Measurements from ENCODE around the gene TMEM259.

DNA sequence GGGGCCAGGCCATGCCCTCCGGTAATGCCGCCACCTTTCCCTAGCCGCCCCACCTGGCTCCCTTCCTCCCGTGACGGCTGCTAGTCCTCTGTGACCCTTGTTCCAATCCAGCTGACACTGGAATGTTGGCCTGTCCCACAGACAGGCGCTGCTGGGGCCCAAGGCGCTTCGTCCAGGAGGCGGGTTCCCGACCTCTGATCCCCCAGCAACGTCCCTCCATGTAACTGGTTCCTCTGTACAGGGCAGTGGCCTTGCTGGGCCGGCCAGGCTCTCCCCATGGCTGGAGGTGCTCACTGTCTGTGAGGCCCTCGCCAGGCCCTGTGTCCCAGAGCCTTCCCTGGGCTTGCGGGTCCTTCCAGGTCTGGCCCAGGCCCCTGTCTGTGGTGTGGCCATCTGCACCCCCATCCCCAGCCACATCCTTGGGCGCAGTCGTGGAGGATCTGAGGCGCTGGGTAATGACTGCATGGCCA is 27.5 kb downstream of the TMEM259 start:
- TF ChIP-seq POLR2A (IDR thresholded peaks at IDR 0.05; ENCODE audit: low read depth, low read length), result no peak
- TF ChIP-seq, protein P1, sequence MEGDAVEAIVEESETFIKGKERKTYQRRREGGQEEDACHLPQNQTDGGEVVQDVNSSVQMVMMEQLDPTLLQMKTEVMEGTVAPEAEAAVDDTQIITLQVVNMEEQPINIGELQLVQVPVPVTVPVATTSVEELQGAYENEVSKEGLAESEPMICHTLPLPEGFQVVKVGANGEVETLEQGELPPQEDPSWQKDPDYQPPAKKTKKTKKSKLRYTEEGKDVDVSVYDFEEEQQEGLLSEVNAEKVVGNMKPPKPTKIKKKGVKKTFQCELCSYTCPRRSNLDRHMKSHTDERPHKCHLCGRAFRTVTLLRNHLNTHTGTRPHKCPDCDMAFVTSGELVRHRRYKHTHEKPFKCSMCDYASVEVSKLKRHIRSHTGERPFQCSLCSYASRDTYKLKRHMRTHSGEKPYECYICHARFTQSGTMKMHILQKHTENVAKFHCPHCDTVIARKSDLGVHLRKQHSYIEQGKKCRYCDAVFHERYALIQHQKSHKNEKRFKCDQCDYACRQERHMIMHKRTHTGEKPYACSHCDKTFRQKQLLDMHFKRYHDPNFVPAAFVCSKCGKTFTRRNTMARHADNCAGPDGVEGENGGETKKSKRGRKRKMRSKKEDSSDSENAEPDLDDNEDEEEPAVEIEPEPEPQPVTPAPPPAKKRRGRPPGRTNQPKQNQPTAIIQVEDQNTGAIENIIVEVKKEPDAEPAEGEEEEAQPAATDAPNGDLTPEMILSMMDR (IDR thresholded peaks at IDR 0.05; ENCODE audit: extremely low read depth in 1 of 2, insufficient read depth in 1 of 2, low read depth in 1 of 2, low read length in 2 of 2), result no peak
- no peak for TF ChIP-seq EZH2 (IDR thresholded peaks at IDR 0.05; ENCODE audit: borderline replicate concordance, low read depth, low read length, severe bottlenecking)
- TF ChIP-seq MYC (IDR thresholded peaks at IDR 0.05; ENCODE audit: low read depth, low read length), result no peak
- TF ChIP-seq POLR2AphosphoS5 (IDR thresholded peaks at IDR 0.05; ENCODE audit: insufficient read depth, low read depth, low read length), result no peak
- TF ChIP-seq JUN (IDR thresholded peaks at IDR 0.05; ENCODE audit: borderline replicate concordance, insufficient read depth, insufficient read length, low read depth), result no peak
- TF ChIP-seq, protein P2, sequence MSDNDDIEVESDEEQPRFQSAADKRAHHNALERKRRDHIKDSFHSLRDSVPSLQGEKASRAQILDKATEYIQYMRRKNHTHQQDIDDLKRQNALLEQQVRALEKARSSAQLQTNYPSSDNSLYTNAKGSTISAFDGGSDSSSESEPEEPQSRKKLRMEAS (IDR thresholded peaks at IDR 0.05; ENCODE audit: insufficient read depth, insufficient read length), result no peak
- TF ChIP-seq FOS (IDR thresholded peaks at IDR 0.05; ENCODE audit: borderline replicate concordance, insufficient read depth, low read length), result no peak
- no peak for TF ChIP-seq GATA2 (IDR thresholded peaks at IDR 0.05; ENCODE audit: insufficient read depth, insufficient read length, low read depth, low read length)
